Epithelial cell of esophagus (primary cell): ENCODE results near the gene IHH.

ENCODE experiments used
- DNase-seq: peaks from one replicate; pipeline ENCODE4 v3.0.0; 2010; ENCODE audit warnings: low read depth
- H3K4me3 ChIP-seq: 2 replicates; pipeline ENCODE4 v1.5.1; 2011; ENCODE audit warnings: mild to moderate bottlenecking, low read length, control low read depth
- TF ChIP-seq, protein P1 (sequence below): IDR thresholded peaks from 2 replicates; pipeline ENCODE4 v1.5.1; 2011; ENCODE audit warnings: low read depth, mild to moderate bottlenecking, low read length, control low read depth, inconsistent platforms; ENCODE audit not compliant: insufficient read depth; ENCODE audit errors: missing control alignments

The IHH gene

DNA sequence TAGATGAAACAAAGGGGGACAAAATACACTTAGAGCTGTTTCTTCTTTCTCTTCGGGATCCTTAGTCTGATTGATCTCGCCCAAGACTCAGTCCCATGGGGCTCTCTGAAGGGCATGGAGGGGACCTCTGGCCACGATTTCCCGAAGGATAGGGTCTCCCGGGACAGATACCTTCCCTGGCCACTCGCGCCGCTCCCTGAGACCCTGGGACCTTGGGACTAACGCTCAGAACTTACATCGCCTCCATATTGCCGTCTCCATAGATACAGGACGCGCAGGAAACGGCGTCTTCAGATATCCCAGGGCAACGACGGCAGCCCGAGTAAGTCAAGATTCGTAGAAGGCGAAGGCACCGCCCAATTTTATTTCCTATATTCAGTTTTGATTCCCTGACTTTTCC, 19.5 kb downstream of the IHH start, which contains the start of gene CFAP65:
TSS of gene CFAP65 (minus strand) at position 265 of the 400 bp plus-strand sequence. CDS start 2,468 bp downstream, outside the sequence.
- peak within 1 kb of the TSS; percentile 49 for H3K4me3 ChIP-seq
- DNase-seq: peak; percentile 68
- TF ChIP-seq, protein P1, sequence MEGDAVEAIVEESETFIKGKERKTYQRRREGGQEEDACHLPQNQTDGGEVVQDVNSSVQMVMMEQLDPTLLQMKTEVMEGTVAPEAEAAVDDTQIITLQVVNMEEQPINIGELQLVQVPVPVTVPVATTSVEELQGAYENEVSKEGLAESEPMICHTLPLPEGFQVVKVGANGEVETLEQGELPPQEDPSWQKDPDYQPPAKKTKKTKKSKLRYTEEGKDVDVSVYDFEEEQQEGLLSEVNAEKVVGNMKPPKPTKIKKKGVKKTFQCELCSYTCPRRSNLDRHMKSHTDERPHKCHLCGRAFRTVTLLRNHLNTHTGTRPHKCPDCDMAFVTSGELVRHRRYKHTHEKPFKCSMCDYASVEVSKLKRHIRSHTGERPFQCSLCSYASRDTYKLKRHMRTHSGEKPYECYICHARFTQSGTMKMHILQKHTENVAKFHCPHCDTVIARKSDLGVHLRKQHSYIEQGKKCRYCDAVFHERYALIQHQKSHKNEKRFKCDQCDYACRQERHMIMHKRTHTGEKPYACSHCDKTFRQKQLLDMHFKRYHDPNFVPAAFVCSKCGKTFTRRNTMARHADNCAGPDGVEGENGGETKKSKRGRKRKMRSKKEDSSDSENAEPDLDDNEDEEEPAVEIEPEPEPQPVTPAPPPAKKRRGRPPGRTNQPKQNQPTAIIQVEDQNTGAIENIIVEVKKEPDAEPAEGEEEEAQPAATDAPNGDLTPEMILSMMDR: no peak

DNA sequence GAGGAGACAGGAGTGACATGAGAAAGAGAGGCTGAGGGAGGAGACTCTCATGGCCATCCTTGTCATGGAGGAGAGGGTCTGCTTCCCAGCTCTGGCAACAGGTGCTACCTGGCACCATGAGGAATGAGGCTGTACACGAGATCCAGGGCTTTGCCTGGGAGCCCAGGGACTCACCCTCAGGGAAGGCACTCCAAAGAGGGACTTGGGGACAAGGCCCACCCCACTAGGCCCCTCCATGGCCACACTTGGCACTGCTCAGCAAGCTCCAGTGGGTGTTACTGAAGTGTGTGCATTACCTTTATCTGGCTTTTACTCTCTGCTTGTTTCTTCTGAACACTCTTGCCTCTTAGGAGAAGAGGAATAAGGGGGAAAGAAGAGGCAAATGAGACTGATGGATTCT, 22.1 kb downstream of the IHH start:
- H3K4me3 ChIP-seq: no peak overlapping the region
- TF ChIP-seq, protein P1: no peak
- no peak for DNase-seq

DNA sequence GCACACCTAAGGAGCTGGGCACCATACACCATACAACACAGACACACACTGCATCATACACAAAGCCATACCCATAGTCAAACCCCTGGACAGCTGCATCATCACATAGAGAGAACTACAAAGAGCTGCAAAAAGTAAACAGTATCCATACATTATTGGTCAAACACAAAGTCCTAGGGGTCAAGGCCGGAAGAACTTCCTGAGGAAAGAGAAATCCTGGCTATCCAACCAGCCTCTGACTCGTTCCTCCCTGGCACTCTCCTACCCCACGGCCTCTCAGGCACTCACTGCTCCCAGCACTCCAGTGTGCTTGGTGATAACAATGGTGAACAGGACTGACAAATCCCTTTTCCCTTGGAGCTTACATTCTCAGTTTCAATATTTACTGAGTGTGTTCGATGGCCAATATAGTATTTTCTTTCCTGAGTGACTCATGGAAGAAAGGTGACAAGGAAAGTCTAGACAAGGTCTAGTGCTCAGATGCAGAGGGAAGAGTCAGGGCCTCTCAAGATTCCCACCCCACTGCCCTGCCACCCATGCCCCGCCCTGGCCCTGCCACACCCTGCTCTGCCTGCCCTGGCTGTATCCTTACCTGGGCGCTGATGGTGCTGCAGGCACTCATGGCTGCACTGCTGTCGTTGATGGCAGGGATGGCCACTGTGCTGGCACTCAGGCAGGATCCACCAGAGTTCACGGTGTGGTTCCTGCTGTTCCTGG, 22.8 kb downstream of the IHH start:
- H3K4me3 ChIP-seq: no peak overlapping the region
- TF ChIP-seq, protein P1: no peak
- DNase-seq: no peak

DNA sequence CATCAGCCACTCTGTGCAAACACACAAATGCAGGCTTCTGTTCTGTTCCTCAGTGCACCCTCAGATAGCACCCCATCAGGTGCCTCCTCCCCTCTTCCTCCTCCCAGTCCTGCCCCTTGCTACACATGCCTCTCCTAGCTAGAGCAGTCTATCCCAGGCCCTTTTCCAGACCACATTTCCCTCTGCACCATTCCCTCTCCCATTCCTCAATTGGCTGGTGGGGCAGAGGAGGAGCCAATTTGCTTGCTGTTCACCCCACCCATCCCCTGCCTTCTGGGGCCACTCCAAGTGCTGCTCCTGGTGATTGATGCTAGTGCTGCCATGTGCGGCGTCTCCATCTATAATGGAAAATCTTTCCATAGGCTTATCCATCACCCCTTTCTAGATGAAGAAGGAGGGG, 24.8 kb downstream of the IHH start:
- no peak overlapping the region for H3K4me3 ChIP-seq
- TF ChIP-seq, protein P1: no peak

DNA sequence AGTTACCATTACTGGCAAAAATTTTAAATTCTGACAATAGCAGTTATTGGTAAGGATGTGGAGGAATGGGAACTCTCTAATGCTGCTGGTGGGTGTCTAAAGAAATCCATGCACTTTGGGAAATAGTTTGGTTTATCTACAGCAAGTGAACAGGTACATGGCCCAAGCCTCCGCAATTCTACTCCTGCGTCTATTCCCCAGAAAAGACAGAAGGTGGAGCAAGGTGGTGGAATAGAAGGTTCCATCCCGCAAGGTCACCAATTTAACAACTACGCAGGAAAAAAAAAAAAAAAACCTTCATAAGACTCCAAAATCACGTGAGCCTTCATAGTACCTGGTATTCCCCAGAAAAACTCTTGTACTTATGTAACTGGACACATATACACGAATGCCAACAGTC, 25.9 kb downstream of the IHH start:
- DNase-seq: no peak
- TF ChIP-seq, protein P1: no peak
- H3K4me3 ChIP-seq: no peak overlapping the region

More for the DNA sequence above, 24.8 kb downstream of the IHH start:
- no peak for DNase-seq

DNA sequence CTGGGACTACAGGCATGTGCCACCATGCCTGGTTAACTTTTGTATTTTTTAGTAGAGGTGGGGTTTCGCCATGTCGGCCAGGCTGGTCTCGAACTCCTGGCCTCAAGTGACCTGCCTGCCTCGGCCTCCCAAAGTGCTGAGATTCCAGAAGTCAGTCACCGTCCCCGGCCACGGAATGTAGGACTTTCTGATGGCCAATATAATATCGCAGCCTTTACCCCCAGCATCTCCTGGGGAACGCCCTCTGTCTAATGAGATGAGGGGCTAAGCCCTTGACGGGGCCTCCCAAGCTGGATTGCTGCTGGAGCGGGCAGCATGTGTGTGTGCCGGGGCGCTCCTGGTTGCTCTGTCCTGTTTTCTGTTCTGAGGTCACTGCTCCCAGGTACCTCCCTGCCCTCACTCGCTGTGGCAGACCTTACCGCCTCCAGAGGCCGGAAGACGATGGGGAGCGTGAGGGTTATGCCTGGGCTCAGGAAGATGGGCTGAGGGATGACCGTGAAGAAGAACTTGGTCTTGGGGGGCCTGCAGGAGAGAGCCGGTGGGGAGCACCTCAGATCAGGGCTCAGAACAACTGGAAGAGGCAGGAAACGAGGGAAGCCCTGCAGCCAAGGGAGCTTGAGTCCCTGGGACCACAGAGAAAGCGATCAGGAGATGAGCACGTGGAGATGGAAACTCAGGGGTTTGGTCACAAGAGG, 28.5 kb downstream of the IHH start:
- TF ChIP-seq, protein P1: no peak
- DNase-seq: no peak
- no peak overlapping the region for H3K4me3 ChIP-seq
